Activated CD4-positive, alpha-beta T cell treated with anti-CD3 and anti-CD28 coated beads, Interleukin-2, amount 10 ng/mL, durations not matched to agents 24 days and 14 days (primary cell): ENCODE measurements around the gene ZMIZ2. TPM values are rescaled to one million over a fixed set of nuclear protein-coding genes. Genes with fewer than 3 reads are reported as not detected.
A peak's percentile ranks its signal among the peaks of the same experiment; 100 is the strongest.
"Not testable (repeated sequence)": the region's sequence is repeated elsewhere in the genome, so short reads cannot be mapped to it uniquely, and the experiment has no call there.

Experiments used
- DNase-seq: peaks from one replicate; pipeline ENCODE4 v3.0.0; 2022
- H3K27ac Mint-ChIP-seq: one replicate; pipeline ENCODE4 v1.8.0; 2022; ENCODE audit warnings: mild to moderate bottlenecking, mixed read lengths
- H3K27me3 Mint-ChIP-seq: one replicate; pipeline ENCODE4 v1.8.0; 2022; ENCODE audit warnings: mixed read lengths
- H3K36me3 Mint-ChIP-seq: one replicate; pipeline ENCODE4 v1.8.0; 2022; ENCODE audit warnings: low read depth, mild to moderate bottlenecking, mixed read lengths
- H3K4me1 Mint-ChIP-seq: one replicate; pipeline ENCODE4 v1.8.0; 2021; ENCODE audit warnings: mixed read lengths
- H3K4me3 Mint-ChIP-seq: one replicate; pipeline ENCODE4 v1.8.0; 2022; ENCODE audit warnings: mild to moderate bottlenecking, moderate library complexity, mixed read lengths
- H3K9me3 Mint-ChIP-seq: one replicate; pipeline ENCODE4 v1.8.0; 2021; ENCODE audit warnings: mixed read lengths
- intact Hi-C: fragments of 100-400 bp; cut with micrococcal nuclease; formaldehyde crosslinking; loops from one replicate; pipeline ENCODE4 v1.15.1; 2023
- total RNA-seq: library from RNA; stranded (reverse); gene quantifications from 2 replicates; pipeline ENCODE4 v1.2.3, GENCODE V29; 2022

The ZMIZ2 gene, protein sequence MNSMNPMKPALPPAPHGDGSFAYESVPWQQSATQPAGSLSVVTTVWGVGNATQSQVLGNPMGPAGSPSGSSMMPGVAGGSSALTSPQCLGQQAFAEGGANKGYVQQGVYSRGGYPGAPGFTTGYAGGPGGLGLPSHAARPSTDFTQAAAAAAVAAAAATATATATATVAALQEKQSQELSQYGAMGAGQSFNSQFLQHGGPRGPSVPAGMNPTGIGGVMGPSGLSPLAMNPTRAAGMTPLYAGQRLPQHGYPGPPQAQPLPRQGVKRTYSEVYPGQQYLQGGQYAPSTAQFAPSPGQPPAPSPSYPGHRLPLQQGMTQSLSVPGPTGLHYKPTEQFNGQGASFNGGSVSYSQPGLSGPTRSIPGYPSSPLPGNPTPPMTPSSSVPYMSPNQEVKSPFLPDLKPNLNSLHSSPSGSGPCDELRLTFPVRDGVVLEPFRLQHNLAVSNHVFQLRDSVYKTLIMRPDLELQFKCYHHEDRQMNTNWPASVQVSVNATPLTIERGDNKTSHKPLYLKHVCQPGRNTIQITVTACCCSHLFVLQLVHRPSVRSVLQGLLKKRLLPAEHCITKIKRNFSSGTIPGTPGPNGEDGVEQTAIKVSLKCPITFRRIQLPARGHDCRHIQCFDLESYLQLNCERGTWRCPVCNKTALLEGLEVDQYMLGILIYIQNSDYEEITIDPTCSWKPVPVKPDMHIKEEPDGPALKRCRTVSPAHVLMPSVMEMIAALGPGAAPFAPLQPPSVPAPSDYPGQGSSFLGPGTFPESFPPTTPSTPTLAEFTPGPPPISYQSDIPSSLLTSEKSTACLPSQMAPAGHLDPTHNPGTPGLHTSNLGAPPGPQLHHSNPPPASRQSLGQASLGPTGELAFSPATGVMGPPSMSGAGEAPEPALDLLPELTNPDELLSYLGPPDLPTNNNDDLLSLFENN
- total RNA-seq: 130 and 133 TPM in 2 replicates

DNA sequence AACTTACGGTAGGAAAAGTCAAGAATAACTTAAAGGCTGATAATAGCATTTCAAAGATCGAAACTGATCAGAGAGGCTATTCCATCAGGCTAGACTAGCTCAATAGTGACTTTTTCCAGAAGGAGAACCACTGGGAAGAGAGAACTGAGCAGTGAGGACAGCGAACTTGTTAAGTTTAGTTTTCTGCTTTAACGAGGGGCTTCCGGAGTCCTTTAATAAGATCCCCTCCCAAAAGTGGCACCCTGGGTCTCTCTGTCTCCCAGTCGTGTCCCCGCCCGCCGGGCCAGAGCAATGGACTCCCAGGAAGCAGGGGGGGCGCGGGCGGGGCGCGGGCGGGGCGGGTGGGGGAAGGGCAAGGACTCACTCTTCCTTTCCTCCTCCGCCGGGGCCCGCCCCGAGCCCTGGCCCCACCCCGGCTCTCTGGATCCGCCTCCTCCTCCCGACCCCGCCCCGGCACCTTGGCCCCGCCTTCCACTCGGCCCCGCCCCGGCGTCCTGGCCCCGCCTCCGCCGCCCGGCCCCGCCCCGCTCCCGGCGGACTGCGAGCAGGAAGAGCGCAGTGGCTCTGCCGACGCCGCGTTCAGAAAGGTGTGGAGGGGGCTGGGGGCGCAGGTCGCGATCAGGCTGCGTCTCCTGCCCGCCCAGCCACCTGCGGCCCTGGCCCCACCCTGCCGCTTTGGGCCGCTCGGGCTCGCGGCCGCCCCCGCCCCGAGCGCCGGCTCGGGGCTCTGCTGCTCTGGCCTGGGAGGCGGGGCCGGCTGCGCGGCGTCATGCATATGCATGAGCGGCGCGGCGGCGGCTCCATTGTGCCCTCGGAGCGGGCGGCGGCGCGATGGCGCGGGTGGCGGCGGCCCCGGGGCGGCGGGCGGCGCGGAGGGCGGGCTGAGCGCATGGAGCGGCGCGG, at the start of gene ZMIZ2:
TSS of gene ZMIZ2 (plus strand) at position 803 of the 903 bp plus-strand sequence. CDS start 7,403 bp downstream, outside the sequence.
- Mint-ChIP-seq H3K27me3 (no peaks in the 10 kb centered on the region), H3K4me1 (peaks cover 33% of the 10 kb centered on the region), H3K27ac (peak within 1 kb of the TSS; percentile 89), H3K9me3 (no peaks in the 10 kb centered on the region), H3K4me3 (peak within 1 kb of the TSS; percentile 93), H3K36me3 (peaks cover 19% of the 10 kb centered on the region)
- intact Hi-C loops: loop anchor here (1.0 kb wide), 6 partner anchors 13 to 166 kb away; partner anchors contain the start of genes H2AZ2, OGDH, PPIA and PURB
- peak; percentile 97 for DNase-seq

DNA sequence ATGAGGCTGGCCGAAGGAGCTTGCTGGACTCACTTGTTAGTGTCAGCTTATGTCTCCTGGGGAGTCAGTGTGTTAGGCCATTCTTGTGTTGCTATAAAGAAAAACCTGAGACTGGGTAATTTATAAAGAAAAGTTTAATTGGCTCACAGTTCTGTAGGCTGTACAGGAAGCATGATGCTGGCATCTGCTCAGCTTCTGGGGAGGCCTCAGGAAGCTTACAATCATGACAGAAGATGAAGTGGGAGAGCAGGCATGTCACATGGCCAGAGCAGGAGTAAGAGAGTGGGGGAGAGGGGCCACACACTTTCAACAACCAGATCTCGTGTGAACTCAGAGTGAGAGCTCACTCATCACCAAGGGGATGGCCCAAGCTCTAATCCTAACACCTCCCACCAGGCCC, 49.0 kb upstream of the ZMIZ2 start:
- H3K27me3 Mint-ChIP-seq, H3K4me3 Mint-ChIP-seq, intact Hi-C loops, H3K9me3 Mint-ChIP-seq, H3K4me1 Mint-ChIP-seq, H3K27ac Mint-ChIP-seq, DNase-seq: not testable (repeated sequence)
- H3K36me3 Mint-ChIP-seq: peaks cover 83% of the 10 kb centered on the region

DNA sequence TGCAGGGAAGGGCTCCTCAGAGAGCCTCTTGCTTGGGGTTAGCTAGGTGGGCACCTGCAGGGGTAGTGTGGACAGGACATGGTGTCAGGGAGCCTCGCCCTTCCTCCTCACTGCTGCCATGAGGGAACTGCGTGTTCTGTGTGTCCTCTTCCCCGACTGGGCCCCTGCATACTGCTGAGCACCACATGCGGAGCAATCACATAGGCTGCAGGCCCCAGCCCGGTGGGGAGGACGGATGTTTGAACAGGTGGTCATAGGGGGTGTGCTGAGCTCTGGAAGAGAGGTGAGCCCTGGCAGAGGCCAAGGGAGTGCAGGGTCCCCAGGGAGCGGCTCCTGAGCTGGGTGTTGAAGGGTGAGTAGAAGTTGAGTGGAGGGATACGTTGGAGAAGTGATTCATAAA, 48.3 kb upstream of the ZMIZ2 start:
- no peak for DNase-seq
- Mint-ChIP-seq H3K4me3 (no peak overlapping the region), H3K4me1 (no peaks in the 10 kb centered on the region), H3K9me3 (peaks cover 7% of the 10 kb centered on the region), H3K27me3 (no peaks in the 10 kb centered on the region), H3K27ac (peak overlapping the region; percentile 29), H3K36me3 (peaks cover 82% of the 10 kb centered on the region)
- intact Hi-C loops: no loop called here

DNA sequence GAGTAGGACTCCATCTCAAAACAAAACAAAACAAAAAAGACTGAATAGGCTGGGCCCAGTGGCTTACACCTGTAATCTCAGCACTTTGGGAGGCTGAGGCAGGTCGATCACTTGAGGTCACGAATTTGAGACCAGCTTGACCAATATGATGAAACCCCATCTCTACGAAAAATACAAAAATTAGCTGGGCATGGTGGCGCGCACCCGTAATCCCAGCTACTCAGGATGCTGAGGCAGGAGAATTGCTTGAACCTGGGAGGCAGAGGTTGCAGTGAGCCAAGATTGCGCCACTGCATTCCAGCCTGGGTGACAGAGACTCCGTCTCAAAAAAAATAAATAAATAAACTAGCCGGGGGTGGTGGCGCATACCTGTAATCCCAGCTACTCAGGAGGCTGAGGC, 45.3 kb upstream of the ZMIZ2 start:
- DNase-seq, H3K4me1 Mint-ChIP-seq, intact Hi-C loops, H3K27me3 Mint-ChIP-seq, H3K27ac Mint-ChIP-seq, H3K9me3 Mint-ChIP-seq, H3K4me3 Mint-ChIP-seq: not testable (repeated sequence)
- peaks cover 65% of the 10 kb centered on the region for H3K36me3 Mint-ChIP-seq

DNA sequence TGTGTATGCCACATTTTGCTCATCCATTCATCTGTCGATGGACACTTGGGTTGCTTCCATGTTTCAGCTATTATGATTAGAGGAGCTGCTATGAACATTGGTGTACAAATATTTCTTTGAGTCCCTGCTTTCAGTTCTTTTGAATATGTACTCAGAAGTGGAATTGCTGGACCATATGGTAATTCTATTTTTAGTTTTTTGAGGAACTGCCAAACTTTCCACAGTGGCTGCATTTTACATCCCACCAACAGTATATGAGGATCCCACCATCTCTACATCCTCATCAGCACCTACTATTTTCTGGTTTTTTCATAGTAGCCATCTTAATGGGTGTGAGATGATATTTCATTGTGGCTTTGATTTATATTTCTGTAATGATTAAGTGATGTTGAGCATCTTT, 44.7 kb upstream of the ZMIZ2 start:
- Mint-ChIP-seq H3K36me3 (peaks cover 62% of the 10 kb centered on the region), H3K27me3 (no peaks in the 10 kb centered on the region), H3K27ac (no peak overlapping the region), H3K9me3 (peaks cover 3% of the 10 kb centered on the region), H3K4me1 (no peaks in the 10 kb centered on the region), H3K4me3 (no peak overlapping the region)
- DNase-seq: no peak
- intact Hi-C loops: no loop called here

DNA sequence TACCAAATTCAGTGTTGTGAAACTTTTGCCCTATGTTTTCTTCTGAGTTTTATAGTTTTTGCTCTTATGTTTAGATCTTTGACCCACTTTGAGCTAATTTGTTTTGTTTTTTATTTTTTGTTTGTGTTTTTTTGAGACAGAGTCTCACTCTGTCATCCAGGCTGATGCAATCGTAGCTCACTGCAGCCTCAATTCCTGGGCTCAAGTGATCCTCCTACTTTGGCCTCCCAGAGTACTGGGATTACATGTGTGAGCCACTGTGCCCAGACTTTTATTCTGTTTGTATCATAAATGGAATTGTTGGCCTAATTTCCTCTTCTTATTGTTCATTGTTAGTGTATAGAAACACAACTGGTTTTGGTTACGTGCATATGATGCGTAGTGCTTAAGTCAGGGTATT, 43.2 kb upstream of the ZMIZ2 start:
- Mint-ChIP-seq H3K27ac (no peak overlapping the region), H3K27me3 (no peaks in the 10 kb centered on the region), H3K4me1 (no peaks in the 10 kb centered on the region), H3K36me3 (peaks cover 56% of the 10 kb centered on the region), H3K4me3 (no peak overlapping the region), H3K9me3 (no peaks in the 10 kb centered on the region)
- no peak for DNase-seq
- intact Hi-C loops: no loop called here

DNA sequence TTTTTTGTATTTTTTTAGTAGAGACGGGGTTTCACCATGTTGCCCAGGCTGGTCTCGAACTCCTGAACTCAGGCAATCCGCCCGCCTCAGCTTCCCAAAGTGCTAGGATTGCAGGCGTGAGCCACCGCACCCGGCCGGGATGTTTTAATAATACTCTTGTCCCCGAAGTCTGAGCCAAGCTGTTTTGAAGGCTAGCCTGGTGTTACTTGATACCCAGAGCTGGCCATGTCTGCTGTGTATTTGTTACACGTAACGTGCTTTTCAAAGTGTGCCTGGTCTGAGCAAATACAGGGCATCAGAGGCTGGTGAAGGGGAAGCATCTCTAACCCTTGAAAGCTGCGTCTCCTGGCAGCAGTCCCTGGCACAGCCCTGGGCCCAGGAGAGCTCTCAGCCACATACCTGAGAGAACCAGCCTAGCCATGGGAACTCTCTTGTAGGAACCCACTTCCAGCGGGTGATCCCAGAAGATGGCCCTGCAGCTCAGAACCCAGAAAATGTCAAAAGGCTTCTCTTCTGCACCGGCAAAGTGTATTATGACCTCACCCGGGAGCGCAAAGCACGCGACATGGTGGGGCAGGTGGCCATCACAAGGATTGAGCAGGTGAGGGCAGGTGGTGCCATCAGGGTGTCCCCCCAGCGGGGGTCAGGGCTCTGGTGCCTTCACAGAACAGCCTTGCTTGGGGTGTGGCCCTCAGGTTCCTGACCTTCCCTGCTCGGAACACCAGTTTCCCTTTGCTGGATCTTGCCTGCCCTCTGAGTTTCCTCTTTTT, 41.7 kb upstream of the ZMIZ2 start:
- intact Hi-C loops: no loop called here
- Mint-ChIP-seq H3K36me3 (peaks cover 41% of the 10 kb centered on the region), H3K27ac (no peak overlapping the region), H3K4me3 (no peak overlapping the region), H3K4me1 (peaks cover 2% of the 10 kb centered on the region), H3K9me3 (no peaks in the 10 kb centered on the region), H3K27me3 (no peaks in the 10 kb centered on the region)
- DNase-seq: no peak

DNA sequence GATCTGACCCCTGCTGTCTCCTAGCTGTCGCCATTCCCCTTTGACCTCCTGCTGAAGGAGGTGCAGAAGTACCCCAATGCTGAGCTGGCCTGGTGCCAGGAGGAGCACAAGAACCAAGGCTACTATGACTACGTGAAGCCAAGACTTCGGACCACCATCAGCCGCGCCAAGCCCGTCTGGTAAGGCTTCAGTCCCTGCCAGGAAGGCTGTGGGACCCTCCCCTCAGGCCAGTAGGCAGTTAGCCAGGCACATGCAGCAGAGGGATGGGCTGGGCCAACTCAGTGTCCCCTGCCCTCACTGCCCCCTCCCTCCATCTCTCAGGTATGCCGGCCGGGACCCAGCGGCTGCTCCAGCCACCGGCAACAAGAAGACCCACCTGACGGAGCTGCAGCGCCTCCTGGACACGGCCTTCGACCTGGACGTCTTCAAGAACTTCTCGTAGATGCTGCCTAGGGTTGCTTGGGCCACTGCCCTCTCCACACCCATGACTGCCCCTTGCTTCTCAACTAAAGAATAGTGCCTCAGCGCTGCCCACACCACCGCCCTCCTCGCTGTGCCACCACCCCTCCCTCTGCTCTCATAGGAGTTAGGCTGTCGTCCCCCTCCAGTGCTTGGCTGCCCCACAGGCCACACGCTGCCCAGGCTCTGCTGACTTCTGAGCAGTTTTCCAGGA, 41.0 kb upstream of the ZMIZ2 start:
- H3K9me3 Mint-ChIP-seq: no peaks in the 10 kb centered on the region
- intact Hi-C loops: no loop called here
- no peak for DNase-seq
- no peak overlapping the region for H3K4me3 Mint-ChIP-seq
- no peaks in the 10 kb centered on the region for H3K27me3 Mint-ChIP-seq
- peaks cover 36% of the 10 kb centered on the region for H3K36me3 Mint-ChIP-seq
- no peak overlapping the region for H3K27ac Mint-ChIP-seq
- H3K4me1 Mint-ChIP-seq: peaks cover 5% of the 10 kb centered on the region

DNA sequence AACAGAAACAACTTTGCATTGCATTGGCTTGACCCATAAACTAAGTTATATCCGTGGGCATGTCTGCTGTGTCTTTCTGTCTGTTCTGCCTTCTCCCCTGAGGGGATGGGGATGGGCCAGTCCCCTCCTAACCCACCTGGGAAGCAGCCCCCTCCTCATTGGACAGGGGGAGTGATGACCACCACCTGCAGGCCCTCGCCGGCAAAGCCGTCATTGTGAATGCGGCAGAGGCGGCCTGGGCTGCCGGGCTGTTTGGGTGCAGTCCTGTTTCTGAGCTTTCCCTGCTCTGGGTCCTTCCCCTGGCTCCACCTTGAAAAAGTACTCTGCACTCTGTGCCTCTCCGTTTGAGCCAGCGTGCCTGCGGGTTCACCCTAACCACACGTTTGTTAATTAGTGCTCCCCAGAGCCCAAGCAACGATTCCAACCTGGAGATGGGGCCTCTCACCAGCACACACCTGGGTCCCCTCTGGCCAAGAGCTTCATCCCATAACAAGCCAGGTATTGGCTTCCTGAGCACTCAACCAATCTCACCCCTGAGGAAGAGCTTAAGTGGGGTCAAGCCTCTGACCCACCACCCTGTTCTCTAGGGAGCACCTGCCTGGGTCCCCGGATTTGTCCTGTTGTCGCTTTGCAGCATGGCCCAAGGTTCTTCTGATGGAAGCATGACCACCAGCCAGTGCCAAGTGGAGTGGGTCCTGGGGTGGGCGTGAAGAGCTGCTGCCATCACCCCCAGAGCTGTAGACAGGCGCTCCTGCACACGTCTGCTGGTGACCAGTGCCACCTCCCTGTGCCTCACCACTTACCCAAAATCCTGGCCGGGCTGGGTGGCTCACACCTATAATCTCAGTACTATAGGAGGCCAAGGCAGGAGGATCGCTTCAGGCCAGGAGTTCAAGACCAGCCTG, 39.4 kb upstream of the ZMIZ2 start:
- no peak for DNase-seq
- Mint-ChIP-seq H3K36me3 (peaks cover 28% of the 10 kb centered on the region), H3K27me3 (no peaks in the 10 kb centered on the region), H3K9me3 (no peaks in the 10 kb centered on the region), H3K27ac (no peak overlapping the region), H3K4me3 (no peak overlapping the region), H3K4me1 (peaks cover 5% of the 10 kb centered on the region)
- intact Hi-C loops: no loop called here

DNA sequence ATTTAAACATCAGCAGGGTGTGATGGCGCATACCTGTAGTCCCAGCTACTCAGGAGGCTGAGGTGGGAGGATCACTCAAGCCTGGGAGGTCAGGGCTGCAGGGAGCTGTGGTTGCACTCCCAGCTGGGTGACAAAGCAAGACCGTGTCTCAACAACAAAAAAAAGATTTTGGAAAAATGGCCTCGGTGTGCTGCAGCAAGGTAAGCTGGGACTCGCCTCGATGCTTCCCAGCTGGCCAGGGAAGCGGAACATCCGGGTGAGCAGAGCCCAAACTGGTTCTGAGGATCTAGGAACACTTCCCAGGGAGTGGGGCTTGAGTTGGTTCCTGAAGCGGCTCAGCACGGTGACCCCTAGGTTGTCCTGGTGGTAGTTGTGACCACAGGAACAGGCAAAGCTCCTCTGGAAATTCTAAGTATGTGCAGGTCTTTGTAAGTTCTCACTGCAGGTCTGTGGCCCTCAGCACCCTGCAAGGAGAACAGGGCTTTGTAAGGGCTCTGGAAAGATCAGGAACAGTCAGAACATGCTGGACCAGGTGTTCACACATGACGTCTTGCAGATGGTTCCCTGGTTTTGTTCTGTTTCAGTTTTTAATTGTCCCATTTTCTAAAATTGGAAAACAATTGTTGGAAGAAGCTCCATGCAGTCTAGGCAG, 38.6 kb upstream of the ZMIZ2 start:
- Mint-ChIP-seq H3K36me3 (peaks cover 26% of the 10 kb centered on the region), H3K27me3 (no peaks in the 10 kb centered on the region), H3K9me3 (no peaks in the 10 kb centered on the region), H3K4me3 (no peak overlapping the region), H3K27ac (no peak overlapping the region), H3K4me1 (peaks cover 5% of the 10 kb centered on the region)
- intact Hi-C loops: no loop called here
- DNase-seq: no peak

DNA sequence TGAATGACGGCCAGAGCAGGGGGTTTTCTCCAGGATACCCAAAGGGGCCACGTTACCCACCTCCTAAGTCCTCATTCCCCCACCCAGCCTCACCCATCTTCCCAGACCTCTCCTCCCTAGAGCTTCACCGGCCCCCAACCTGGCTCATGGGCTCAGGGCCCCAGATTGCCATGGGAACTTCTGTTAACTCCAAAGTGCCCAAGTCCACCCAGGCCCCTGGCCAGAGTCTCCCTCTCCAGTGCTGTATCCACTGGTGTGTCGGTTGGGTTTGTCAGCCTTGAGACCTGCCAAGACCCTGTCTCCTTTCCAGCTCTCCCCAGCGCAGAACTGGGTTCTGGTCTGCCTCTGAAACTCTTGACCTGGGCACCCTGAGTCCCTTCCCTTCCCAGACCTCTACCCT, 37.1 kb upstream of the ZMIZ2 start:
- intact Hi-C loops: no loop called here
- no peaks in the 10 kb centered on the region for H3K9me3 Mint-ChIP-seq
- H3K36me3 Mint-ChIP-seq: peaks cover 17% of the 10 kb centered on the region
- no peak overlapping the region for H3K27ac Mint-ChIP-seq
- H3K27me3 Mint-ChIP-seq: no peaks in the 10 kb centered on the region
- H3K4me1 Mint-ChIP-seq: peaks cover 5% of the 10 kb centered on the region
- no peak for DNase-seq
- H3K4me3 Mint-ChIP-seq: no peak overlapping the region
